OCI-LY7 (cell line): ENCODE measurements around the gene VPS54.

Experiments
- EZH2phosphoT487 ChIP-seq: fragments of 200-600 bp; sonication (generic); IDR thresholded peaks from 2 replicates; pipeline ENCODE4 v1.6.1; 2018; ENCODE audit warnings: low read depth, borderline replicate concordance, mild to moderate bottlenecking, mixed run types, antibody characterized with exemption, low read length, moderate library complexity, mixed read lengths
- TF ChIP-seq, protein P1 (sequence below): fragments of 200-600 bp; sonication (generic); conservative IDR thresholded peaks from 2 replicates; pipeline ENCODE4 v1.5.1; 2014; ENCODE audit warnings: mild to moderate bottlenecking, antibody characterized with exemption, low read length, moderate library complexity, mixed read lengths

DNA sequence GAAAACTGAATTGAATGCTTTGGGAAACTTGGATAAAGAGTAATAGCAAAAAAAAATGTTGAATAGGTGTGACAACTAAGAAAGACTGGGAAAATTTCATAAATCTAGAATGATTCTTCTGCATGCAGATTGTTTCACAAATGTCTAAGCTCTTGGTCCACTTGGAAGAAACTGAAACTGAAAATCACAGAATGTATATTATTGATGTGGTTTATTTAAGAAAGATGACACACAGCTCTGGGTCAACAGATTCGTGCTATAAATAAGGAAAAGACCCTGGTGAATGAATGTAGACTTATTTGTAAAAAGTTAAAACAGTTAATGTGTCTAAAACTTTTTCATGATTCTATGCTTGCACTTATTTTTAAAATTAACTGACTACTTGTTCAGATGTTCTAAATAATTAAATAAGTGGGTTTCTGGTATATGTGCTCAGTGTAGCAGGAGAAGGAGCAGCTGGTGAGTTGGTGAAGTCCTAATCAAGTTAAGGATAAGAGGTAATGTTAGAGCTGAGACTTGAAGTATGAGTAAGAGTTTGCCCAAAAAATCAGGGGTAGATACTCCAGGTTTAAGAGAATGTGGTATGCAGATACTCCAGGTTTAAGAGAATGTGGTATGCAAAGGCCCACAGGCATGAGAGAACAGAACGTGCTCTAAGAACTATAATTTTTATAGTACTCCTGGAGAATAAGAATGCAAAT, 153.1 kb downstream of the VPS54 start:
- TF ChIP-seq, protein P1, sequence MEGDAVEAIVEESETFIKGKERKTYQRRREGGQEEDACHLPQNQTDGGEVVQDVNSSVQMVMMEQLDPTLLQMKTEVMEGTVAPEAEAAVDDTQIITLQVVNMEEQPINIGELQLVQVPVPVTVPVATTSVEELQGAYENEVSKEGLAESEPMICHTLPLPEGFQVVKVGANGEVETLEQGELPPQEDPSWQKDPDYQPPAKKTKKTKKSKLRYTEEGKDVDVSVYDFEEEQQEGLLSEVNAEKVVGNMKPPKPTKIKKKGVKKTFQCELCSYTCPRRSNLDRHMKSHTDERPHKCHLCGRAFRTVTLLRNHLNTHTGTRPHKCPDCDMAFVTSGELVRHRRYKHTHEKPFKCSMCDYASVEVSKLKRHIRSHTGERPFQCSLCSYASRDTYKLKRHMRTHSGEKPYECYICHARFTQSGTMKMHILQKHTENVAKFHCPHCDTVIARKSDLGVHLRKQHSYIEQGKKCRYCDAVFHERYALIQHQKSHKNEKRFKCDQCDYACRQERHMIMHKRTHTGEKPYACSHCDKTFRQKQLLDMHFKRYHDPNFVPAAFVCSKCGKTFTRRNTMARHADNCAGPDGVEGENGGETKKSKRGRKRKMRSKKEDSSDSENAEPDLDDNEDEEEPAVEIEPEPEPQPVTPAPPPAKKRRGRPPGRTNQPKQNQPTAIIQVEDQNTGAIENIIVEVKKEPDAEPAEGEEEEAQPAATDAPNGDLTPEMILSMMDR, result no peak
- TF ChIP-seq EZH2phosphoT487, result no peak
